SH-SY5Y (cell line): ENCODE measurements around the gene TEX38.

Source experiments
- GATA2 ChIP-seq: IDR thresholded peaks from 2 replicates; pipeline ENCODE4 v1.6.1; 2011; ENCODE audit warnings: mild to moderate bottlenecking, low read depth, low read length
- GATA3 ChIP-seq: IDR thresholded peaks from 2 replicates; pipeline ENCODE4 v1.6.1; 2011; ENCODE audit warnings: low read depth, mild to moderate bottlenecking, low read length, moderate library complexity

DNA sequence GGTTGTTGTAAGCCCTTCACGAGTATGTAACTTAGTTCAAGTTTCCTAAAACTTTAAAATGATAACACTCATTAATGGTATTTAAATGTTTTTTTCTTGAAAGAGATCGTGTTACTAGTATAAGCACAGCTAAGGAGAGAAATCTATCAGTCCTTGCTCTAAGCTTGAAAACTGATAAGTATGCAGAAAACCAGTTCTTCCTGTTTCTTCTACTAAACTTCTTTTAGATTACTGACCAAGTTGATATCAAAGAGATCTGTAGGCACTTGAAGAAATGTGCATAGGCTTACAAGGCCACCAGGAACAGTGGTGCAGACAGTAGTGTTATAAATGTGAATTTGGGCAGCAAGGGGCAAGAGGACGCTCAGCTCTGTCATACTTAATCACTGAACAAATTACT, 43.3 kb downstream of the TEX38 start:
- no peak for TF ChIP-seq GATA2
- no peak for TF ChIP-seq GATA3
